GM12878 (cell line): ENCODE measurements around the gene DTX3. TPM values are rescaled to one million over a fixed set of nuclear protein-coding genes. Genes with fewer than 3 reads are reported as not detected.

Experiments used
- ATAC-seq: fragments of 200-7000 bp; cut with Tn5 transposase; 3 replicates; pipeline ENCODE4 v1.9.1; 2020; ENCODE audit warnings: mild to moderate bottlenecking, moderate library complexity
- BruUV-seq: library from RNA; stranded (reverse); fragments of 400-500 nt; replicated peaks from 2 replicates; lab custom pipeline; 2021; lab: Mats Ljungman, UMichigan
- CTCF ChIA-PET: fragments of 300-600 bp; sonication (Branson Sonifier 250); formaldehyde crosslinking; extraction: SDS; loops from one replicate; lab custom pipeline; 2021; ENCODE audit warnings: inconsistent platforms; lab: Yijun Ruan, JAX
- POLR2A ChIA-PET: fragments of 350-600 bp; formaldehyde crosslinking; extraction: SDS; loops from one replicate; lab custom pipeline; 2021; ENCODE audit warnings: inconsistent platforms; lab: Charles Lee
- RAD21 ChIA-PET: fragments of 300-600 bp; sonication (Branson Sonifier 250); formaldehyde crosslinking; loops from one replicate; lab custom pipeline; 2023; ENCODE audit warnings: antibody characterized with exemption; ENCODE audit not compliant: unreplicated experiment; lab: Charles Lee
- SMC1A ChIA-PET: fragments of 300-600 bp; sonication (Branson Sonifier 250); formaldehyde crosslinking; loops from one replicate; lab custom pipeline; 2023; ENCODE audit not compliant: unreplicated experiment, uncharacterized antibody; lab: Charles Lee
- DNase-seq: peaks from one replicate; pipeline ENCODE4 v3.0.0-alpha.2; 2011; ENCODE audit warnings: low read depth, low spot score
- FAIRE-seq: peaks from 3 replicates; lab custom pipeline; 2011; peaks lifted over from hg19 to GRCh38; lab: Jason Lieb, UNC
- H2AFZ ChIP-seq: 2 replicates; pipeline ENCODE4 v1.6.0; 2011; ENCODE audit warnings: low read depth, low read length, control low read depth; ENCODE audit not compliant: control insufficient read depth
- H3K27ac ChIP-seq: 2 replicates; pipeline ENCODE4 v1.5.1; 2011; ENCODE audit warnings: control low read depth; ENCODE audit not compliant: control insufficient read depth, insufficient read depth
- H3K27me3 ChIP-seq, 2 experiments: replicated peaks in 1 of 2; 2 replicates each; pipeline versions ENCODE4 v1.6.0 to v1.6.1; 2011; ENCODE audit warnings: low read length in 1 of 2; ENCODE audit not compliant: control insufficient read depth in 2 of 2, insufficient read depth in 2 of 2
- H3K36me3 ChIP-seq, 2 experiments: 2 replicates each; pipeline ENCODE4 v1.5.1; 2011; ENCODE audit warnings: low read length in 1 of 2; ENCODE audit not compliant: control insufficient read depth in 2 of 2, insufficient read depth in 2 of 2
- H3K4me1 ChIP-seq: 2 replicates; pipeline ENCODE4 v1.6.1; 2011; ENCODE audit warnings: mild to moderate bottlenecking, low read length, moderate library complexity, mixed read lengths; ENCODE audit not compliant: control insufficient read depth, insufficient read depth
- H3K4me2 ChIP-seq: 2 replicates; pipeline ENCODE4 v1.6.0; 2011; ENCODE audit warnings: control low read depth; ENCODE audit not compliant: control insufficient read depth, insufficient read depth
- H3K4me3 ChIP-seq: fragments of 200-600 bp; sonication (generic); 2 replicates; pipeline ENCODE4 v1.5.1; 2016
- H3K79me2 ChIP-seq: 2 replicates; pipeline ENCODE4 v1.6.0; 2011; ENCODE audit warnings: low read length; ENCODE audit not compliant: control insufficient read depth, insufficient read depth
- H3K9ac ChIP-seq: 2 replicates; pipeline ENCODE4 v1.8.0; 2011; ENCODE audit warnings: low read length, control low read depth, mixed read lengths; ENCODE audit not compliant: control insufficient read depth, insufficient read depth
- H3K9me3 ChIP-seq: replicated peaks from 3 replicates; pipeline ENCODE4 v1.5.1; 2011; ENCODE audit warnings: mild to moderate bottlenecking, low read length; ENCODE audit not compliant: control insufficient read depth, insufficient read depth
- H4K20me1 ChIP-seq: 2 replicates; pipeline ENCODE4 v1.6.0; 2011; ENCODE audit not compliant: control insufficient read depth, insufficient read depth
- ATF2 ChIP-seq: IDR thresholded peaks from 2 replicates; pipeline ENCODE4 v1.6.1; 2012; ENCODE audit warnings: low read length, inconsistent platforms
- CBFB ChIP-seq: IDR thresholded peaks from 2 replicates; pipeline ENCODE4 v1.6.1; 2016; ENCODE audit warnings: antibody characterized with exemption, low read depth
- IRF5 ChIP-seq: fragments of 450-650 bp; IDR thresholded peaks from 2 replicates; pipeline ENCODE4 v1.6.1; 2017; ENCODE audit warnings: borderline replicate concordance
- KAT2A ChIP-seq: conservative IDR thresholded peaks from 2 replicates; pipeline ENCODE4 v1.6.1; 2011; ENCODE audit warnings: low read depth, low read length; ENCODE audit not compliant: control insufficient read depth
- MEF2B ChIP-seq: fragments of 450-650 bp; IDR thresholded peaks from 2 replicates; pipeline ENCODE4 v1.6.1; 2018; ENCODE audit warnings: mild to moderate bottlenecking, moderate library complexity; ENCODE audit not compliant: partially characterized antibody, poor library complexity, severe bottlenecking
- NFYB ChIP-seq: IDR thresholded peaks from 2 replicates; pipeline ENCODE4 v1.6.1; 2011; ENCODE audit warnings: low read depth, mild to moderate bottlenecking, low read length, improper control_type of control experiment, moderate library complexity; ENCODE audit not compliant: insufficient read depth
- NRF1 ChIP-seq: conservative IDR thresholded peaks from 2 replicates; pipeline ENCODE4 v1.6.1; 2011; ENCODE audit warnings: mild to moderate bottlenecking, low read depth, low read length, improper control_type of control experiment
- SKIL ChIP-seq: fragments of 450-650 bp; IDR thresholded peaks from 2 replicates; pipeline ENCODE4 v1.6.1; 2017; ENCODE audit warnings: mild to moderate bottlenecking, low read depth, inconsistent platforms; ENCODE audit not compliant: poor library complexity, severe bottlenecking
- SP1 ChIP-seq: IDR thresholded peaks from one replicate; pipeline ENCODE4 v1.6.1; 2011; ENCODE audit warnings: low read depth, low read length
- ZBTB4 ChIP-seq: fragments of 450-650 bp; formaldehyde crosslinking; IDR thresholded peaks from 2 replicates; pipeline ENCODE4 v1.4.0; 2022; ENCODE audit warnings: mild to moderate bottlenecking, moderate library complexity
- ZNF274 ChIP-seq: IDR thresholded peaks from one replicate; pipeline ENCODE4 v1.8.0; 2011; ENCODE audit not compliant: insufficient read length, insufficient read depth
- in situ Hi-C: fragments of 300-500 bp; cut with MboI; formaldehyde crosslinking; loops from 9 replicates; pipeline ENCODE4 v1.14.3; 2018; ENCODE audit warnings: mixed read lengths
- intact Hi-C: fragments of 100-400 bp; cut with micrococcal nuclease; formaldehyde crosslinking; loops from one replicate; pipeline ENCODE4 v1.14.2; 2022; ENCODE audit not compliant: unreplicated experiment
- polyA plus RNA-seq, 11 experiments: library from polyadenylated mRNA; depleted of rRNA in 4 of 11; unstranded in 6 of 11; stranded (reverse) in 5 of 11; fragments of >200 nt; fragmentation: Nextera tagmentation in 4 of 11; fragmentation: Illumina TruSeq in 1 of 11; extraction: Ambion mirVana in 4 of 11; extraction: Trizol in 1 of 11; gene quantifications; 1 replicate in 1 of 11; 2 replicates in 10 of 11; pipeline versions ENCODE4 v1.2.1 to v1.2.3, GENCODE V29; 2011 to 2016; ENCODE audit warnings: inconsistent platforms in 2 of 11, missing spikeins in 2 of 11, low read depth in 1 of 11
- total RNA-seq, 4 experiments: library from RNA; depleted of rRNA in 3 of 4; stranded (reverse); fragments of >200 nt in 3 of 4; fragmentation: Illumina TruSeq in 1 of 4; extraction: Trizol in 1 of 4; gene quantifications; 2 replicates each; pipeline versions ENCODE4 v1.2.1 to v1.2.3, GENCODE V29; 2013 to 2021

Gene DTX3
- total and polyA plus RNA-seq, 10 of the 15 experiments (the other 5 are each of a cell fraction or from before 2014, with no cell fraction given), result 1.1 to 13.6 (median 5.6) TPM

GRCh38 chr12:57600395-57600794 lies 4.2 kb upstream of the DTX3 start (continued):
- TF ChIP-seq NFYB (no peak), MEF2B (no peak), ZNF274 (no peak), SP1 (no peak)

- FAIRE-seq (no peak), DNase-seq (no peak), ATAC-seq (no peak)
- ChIA-PET SMC1A (no interaction called here), CTCF (interaction anchor here (0.8 to 1.6 kb wide), 2 partner anchors 10 to 21 kb away, joined by 3 to 4 read pairs; no protein-coding TSS in a partner anchor), POLR2A (no interaction called here), RAD21 (no interaction called here)
- intact Hi-C loops (no loop called here), in situ Hi-C loops (no loop called here)
- Histone ChIP-seq H3K36me3 (peaks cover 0 to 3% of the 10 kb centered on the region in 2 experiments; a peak in 3 of 4 replicates), H3K9me3 (no peaks in the 10 kb centered on the region), H3K4me2 (no peak overlapping the region), H3K9ac (no peak overlapping the region), H3K27me3 (no peaks in the 10 kb centered on the region), H2AFZ (no peak overlapping the region), H3K79me2 (no peaks in the 10 kb centered on the region), H4K20me1 (no peaks in the 10 kb centered on the region), H3K4me1 (peaks cover 4% of the 10 kb centered on the region; the same call in 1 of the 2 replicates), H3K27ac (no peak overlapping the region), H3K4me3 (no peak overlapping the region)
- no peak for TF ChIP-seq NRF1
- TF ChIP-seq SKIL, result no peak
- no peak for TF ChIP-seq CBFB
- no peak for TF ChIP-seq ATF2
- TF ChIP-seq ZBTB4, result no peak
- no peak for TF ChIP-seq KAT2A
- no peak for TF ChIP-seq IRF5
- no TSS peak for BruUV-seq
Measured at GRCh38 chr12:57602544-57602943, 2.1 kb upstream of the DTX3 start.
